AG10803 (cell line): ENCODE data around the gene PRDM15.

ENCODE experiments used
- DNase-seq: peaks from one replicate; pipeline ENCODE4 v3.0.0; 2010; ENCODE audit warnings: low read depth
- H3K4me3 ChIP-seq: 2 replicates; pipeline ENCODE4 v1.5.1; 2011; ENCODE audit warnings: mild to moderate bottlenecking, low read length, control low read depth
- CTCF ChIP-seq: conservative IDR thresholded peaks from 2 replicates; pipeline ENCODE4 v1.5.1; 2011; ENCODE audit warnings: mild to moderate bottlenecking, low read length, control low read depth, inconsistent platforms

The PRDM15 gene

GRCh38 chr21:41873005-41873404 lies 6.1 kb downstream of the PRDM15 start:
- no peak overlapping the region for H3K4me3 ChIP-seq
- no peak for TF ChIP-seq CTCF
- DNase-seq: no peak

- no peak for DNase-seq
- H3K4me3 ChIP-seq: no peak overlapping the region
- TF ChIP-seq CTCF: no peak
Measured at GRCh38 chr21:41871293-41872030, 7.7 kb downstream of the PRDM15 start.

GRCh38 chr21:41869771-41870170 lies 9.4 kb downstream of the PRDM15 start:
- no peak overlapping the region for H3K4me3 ChIP-seq
- no peak for DNase-seq
- TF ChIP-seq CTCF: no peak

- H3K4me3 ChIP-seq: no peak overlapping the region
- peak; percentile 8; the same call in 1 of the 2 replicates for TF ChIP-seq CTCF
- DNase-seq: peak; percentile 67
Measured at GRCh38 chr21:41868062-41868710, 11.0 kb downstream of the PRDM15 start.

- no peak overlapping the region for H3K4me3 ChIP-seq
- DNase-seq: no peak
- TF ChIP-seq CTCF: no peak
Measured at GRCh38 chr21:41867313-41867712, 11.8 kb downstream of the PRDM15 start.

- no peak overlapping the region for H3K4me3 ChIP-seq
- DNase-seq: no peak
- no peak for TF ChIP-seq CTCF
Measured at GRCh38 chr21:41866274-41866809, 12.8 kb downstream of the PRDM15 start.
